MM.1S (cell line): Measurements from ENCODE around the gene PTPRN2.

ENCODE experiments used
- CTCF ChIP-seq: fragments of 300-600 bp; sonication (generic); IDR thresholded peaks from 2 replicates; pipeline ENCODE4 v1.5.1; 2016; ENCODE audit warnings: antibody characterized with exemption, low read length, mixed read lengths
- EZH2 ChIP-seq: fragments of 300-600 bp; sonication (generic); optimal IDR thresholded peaks from 2 replicates; pipeline ENCODE3; 2017; ENCODE audit warnings: low read depth, mild to moderate bottlenecking, antibody characterized with exemption, low read length, mixed read lengths

- TF ChIP-seq CTCF (no peak), EZH2 (no peak)
These were observed 28.4 kb upstream of the PTPRN2 start for GRCh38 chr7:158616050-158616449.
